Neuronal stem cell (in vitro differentiated cells): ENCODE results near the gene SPR.

Source experiments
- DNase-seq: peaks from one replicate; pipeline ENCODE4 v3.0.0-alpha.2; 2013; ENCODE audit warnings: low spot score
- H2AFZ ChIP-seq: one replicate; pipeline ENCODE4 v1.6.1; 2013; ENCODE audit warnings: mild to moderate bottlenecking, low read length, inconsistent platforms
- H2AK5ac ChIP-seq: 2 replicates; pipeline ENCODE4 v1.6.1; 2013; ENCODE audit warnings: low read depth, mild to moderate bottlenecking, inconsistent platforms, low read length, moderate library complexity, mixed read lengths
- H2BK120ac ChIP-seq: 2 replicates; pipeline ENCODE4 v1.6.1; 2013; ENCODE audit warnings: low read depth, mild to moderate bottlenecking, inconsistent platforms, low read length, moderate library complexity, mixed read lengths
- H2BK12ac ChIP-seq: one replicate; pipeline ENCODE4 v1.6.1; 2013; ENCODE audit warnings: low read length, inconsistent platforms
- H2BK15ac ChIP-seq: 2 replicates; pipeline ENCODE4 v1.6.1; 2013; ENCODE audit warnings: mild to moderate bottlenecking, low read length, inconsistent platforms, mixed read lengths
- H2BK5ac ChIP-seq: one replicate; pipeline ENCODE4 v1.6.1; 2013; ENCODE audit warnings: inconsistent platforms, mild to moderate bottlenecking, low read length, moderate library complexity
- H3K14ac ChIP-seq: one replicate; pipeline ENCODE4 v1.6.1; 2013; ENCODE audit warnings: low read length, inconsistent platforms
- H3K18ac ChIP-seq: 2 replicates; pipeline ENCODE4 v1.6.1; 2013; ENCODE audit warnings: low read length, inconsistent platforms
- H3K23ac ChIP-seq: 2 replicates; pipeline ENCODE4 v1.6.1; 2013; ENCODE audit warnings: low read depth, mild to moderate bottlenecking, mixed read lengths, low read length, inconsistent platforms; ENCODE audit not compliant: poor library complexity
- H3K27ac ChIP-seq: replicated peaks from 3 replicates; pipeline ENCODE4 v1.5.1; 2013; ENCODE audit warnings: low read length, inconsistent platforms
- H3K27me3 ChIP-seq, 3 experiments: 2 replicates each; pipeline ENCODE4 v1.6.1; 2013; ENCODE audit warnings: low read length in 3 of 3, mild to moderate bottlenecking in 2 of 3, inconsistent platforms in 1 of 3, low read depth in 1 of 3, mixed read lengths in 1 of 3, moderate library complexity in 1 of 3; ENCODE audit not compliant: control insufficient read depth in 3 of 3, insufficient read depth in 3 of 3
- H3K36me3 ChIP-seq, 2 donors: replicated peaks in 1 of 2; 2 replicates each; pipeline ENCODE4 v1.6.1; 2013; ENCODE audit warnings: low read length in 2 of 2; ENCODE audit not compliant: control insufficient read depth in 2 of 2, insufficient read depth in 2 of 2
- H3K4ac ChIP-seq: 2 replicates; pipeline ENCODE4 v1.6.1; 2013; ENCODE audit warnings: inconsistent platforms, mild to moderate bottlenecking, low read length, moderate library complexity
- H3K4me1 ChIP-seq, 2 donors: 1 replicate in 1 of 2; 2 replicates in 1 of 2; pipeline ENCODE4 v1.6.1; 2013; ENCODE audit warnings: low read length in 2 of 2, low read depth in 1 of 2; ENCODE audit not compliant: control insufficient read depth in 2 of 2, insufficient read depth in 1 of 2
- H3K4me2 ChIP-seq: one replicate; pipeline ENCODE4 v1.6.1; 2013; ENCODE audit warnings: mild to moderate bottlenecking, low read length, inconsistent platforms; ENCODE audit not compliant: insufficient read depth, poor library complexity, severe bottlenecking
- H3K4me3 ChIP-seq, 2 donors: 2 replicates each; pipeline ENCODE4 v1.5.1; 2013; ENCODE audit warnings: low read length in 2 of 2, mild to moderate bottlenecking in 2 of 2, inconsistent platforms in 1 of 2, moderate library complexity in 1 of 2
- H3K79me1 ChIP-seq: one replicate; pipeline ENCODE4 v1.6.1; 2013; ENCODE audit warnings: low read depth, mild to moderate bottlenecking, inconsistent platforms, low read length, moderate library complexity
- H3K9ac ChIP-seq: one replicate; pipeline ENCODE4 v1.6.1; 2013; ENCODE audit warnings: mild to moderate bottlenecking, low read depth, low read length, inconsistent platforms; ENCODE audit not compliant: poor library complexity
- H3K9me3 ChIP-seq, 2 donors: replicated peaks in 1 of 2; 2 replicates each; pipeline versions ENCODE3 to v1.6.1; 2013; ENCODE audit warnings: low read length in 2 of 2, mild to moderate bottlenecking in 2 of 2, inconsistent platforms in 1 of 2, low read depth in 1 of 2, mixed read lengths in 1 of 2, moderate library complexity in 1 of 2; ENCODE audit not compliant: control insufficient read depth in 2 of 2, insufficient read depth in 1 of 2
- H4K8ac ChIP-seq: one replicate; pipeline ENCODE4 v1.6.1; 2013; ENCODE audit warnings: low read depth, mild to moderate bottlenecking, inconsistent platforms, low read length, moderate library complexity
- H4K91ac ChIP-seq: one replicate; pipeline ENCODE4 v1.6.1; 2013; ENCODE audit warnings: low read length, low read depth, mild to moderate bottlenecking, inconsistent platforms; ENCODE audit not compliant: poor library complexity
- WGBS, 2 donors: extraction: QIAGEN DNeasy Blood & Tissue Kit; methylation state at CpG; one replicate each; pipeline ENCODE4 v1.1.7; 2013; ENCODE audit warnings: missing lambda C conversion rate in 2 of 2, mixed read lengths in 1 of 2; ENCODE audit not compliant: insufficient read length in 2 of 2, insufficient replicate concordance in 1 of 2; ENCODE audit errors: extremely low coverage in 2 of 2; 5-methylcytosine and 5-hydroxymethylcytosine counted together

The SPR gene

GRCh38 chr2:72891091-72891818 lies 4.0 kb downstream of the SPR start:
- no peak overlapping the region for H3K9ac ChIP-seq
- H3K4me1 ChIP-seq = peaks cover 4 to 24% of the 10 kb centered on the region in 2 donors
- H4K91ac ChIP-seq = no peak overlapping the region
- no peak overlapping the region for H2AFZ ChIP-seq
- DNase-seq = no peak
- H3K14ac ChIP-seq = no peak overlapping the region
- no peak overlapping the region for H2BK12ac ChIP-seq
- no CpG with 5 or more reads among the region's 8 CpGs for WGBS, 2 donors
- peak overlapping the region; percentile 15 for H2AK5ac ChIP-seq
- no peak overlapping the region for H3K4me3 ChIP-seq
- H3K79me1 ChIP-seq = no peaks in the 10 kb centered on the region
- no peak overlapping the region for H3K4me2 ChIP-seq
- no peak overlapping the region for H2BK5ac ChIP-seq
- H2BK120ac ChIP-seq = no peak overlapping the region
- H3K23ac ChIP-seq = no peak overlapping the region
- no peak overlapping the region for H2BK15ac ChIP-seq
- H3K27me3 ChIP-seq = peaks cover 0 to 40% (median 13%) of the 10 kb centered on the region in 3 experiments
- H3K18ac ChIP-seq = no peak overlapping the region
- H3K27ac ChIP-seq = no peak overlapping the region
- no peak overlapping the region for H3K4ac ChIP-seq
- no peak overlapping the region for H4K8ac ChIP-seq
- no peaks in the 10 kb centered on the region for H3K9me3 ChIP-seq
- no peaks in the 10 kb centered on the region for H3K36me3 ChIP-seq

GRCh38 chr2:72892506-72893173 lies 5.4 kb downstream of the SPR start:
- Histone ChIP-seq H2AFZ (no peak overlapping the region), H4K8ac (no peak overlapping the region), H3K4me1 (peaks cover 0 to 28% of the 10 kb centered on the region in 2 donors), H3K23ac (no peak overlapping the region), H3K79me1 (no peaks in the 10 kb centered on the region), H3K9ac (peak overlapping the region; percentile 32), H2BK120ac (no peak overlapping the region), H3K27ac (no peak overlapping the region), H3K18ac (no peak overlapping the region), H2BK12ac (no peak overlapping the region), H3K14ac (no peak overlapping the region), H4K91ac (no peak overlapping the region), H3K9me3 (no peaks in the 10 kb centered on the region), H2AK5ac (no peak overlapping the region), H3K4ac (no peak overlapping the region), H2BK5ac (no peak overlapping the region), H3K4me2 (no peak overlapping the region), H3K36me3 (no peaks in the 10 kb centered on the region), H3K27me3 (peaks cover 0 to 41% (median 5%) of the 10 kb centered on the region in 3 experiments), H2BK15ac (no peak overlapping the region), H3K4me3 (no peak overlapping the region)
- no peak for DNase-seq
- WGBS, 2 donors = no CpG with 5 or more reads among the region's 11 CpGs

GRCh38 chr2:72893594-72894319 lies 6.5 kb downstream of the SPR start:
- H2AK5ac ChIP-seq = peak overlapping the region; percentile 14
- H3K4ac ChIP-seq = no peak overlapping the region
- no peaks in the 10 kb centered on the region for H3K36me3 ChIP-seq
- H2AFZ ChIP-seq = peak overlapping the region; percentile 52
- peak overlapping the region; percentile 3 for H3K14ac ChIP-seq
- peaks cover 0 to 49% (median 5%) of the 10 kb centered on the region in 3 experiments for H3K27me3 ChIP-seq
- no peak for DNase-seq
- H3K4me2 ChIP-seq = no peak overlapping the region
- H2BK15ac ChIP-seq = peak overlapping the region; percentile 34
- no peaks in the 10 kb centered on the region for H3K9me3 ChIP-seq
- peak overlapping the region; percentile 14 for H2BK5ac ChIP-seq
- H3K27ac ChIP-seq = no peak overlapping the region
- no peaks in the 10 kb centered on the region for H3K79me1 ChIP-seq
- no peak overlapping the region for H3K23ac ChIP-seq
- H2BK120ac ChIP-seq = no peak overlapping the region
- WGBS, 2 donors = no CpG with 5 or more reads among the region's 15 CpGs
- no peak overlapping the region for H3K9ac ChIP-seq
- H2BK12ac ChIP-seq = peak overlapping the region; percentile 48
- H4K91ac ChIP-seq = peak overlapping the region; percentile 31
- peak overlapping the region in 1 of 2 donors; percentile 32 for H3K4me3 ChIP-seq
- H4K8ac ChIP-seq = no peak overlapping the region
- peak overlapping the region; percentile 86 for H3K18ac ChIP-seq
- H3K4me1 ChIP-seq = peaks cover 0 to 34% of the 10 kb centered on the region in 2 donors

DNA sequence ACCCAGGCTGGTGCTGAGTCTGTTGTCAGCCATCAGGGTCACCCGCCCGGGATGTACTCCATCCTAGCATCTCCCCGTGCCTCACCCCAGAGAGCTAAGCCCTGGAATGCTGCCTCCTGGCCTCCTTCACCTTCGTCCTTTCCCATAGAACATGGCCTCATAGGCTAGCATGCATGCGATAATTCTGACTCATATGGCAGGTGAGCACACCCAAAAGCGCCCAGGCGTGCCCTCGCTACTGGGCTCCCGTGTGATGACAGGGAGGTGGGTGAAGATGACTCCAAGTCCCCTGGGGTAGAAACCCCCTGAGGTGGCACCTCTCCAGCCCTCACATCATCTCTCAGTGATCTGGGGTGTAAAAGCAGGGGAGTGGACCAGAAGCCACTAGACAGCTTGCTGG lies 7.3 kb downstream of the SPR start:
- H3K9ac ChIP-seq = no peak overlapping the region
- H2BK5ac ChIP-seq = peak overlapping the region; percentile 88
- H3K4me1 ChIP-seq = peaks cover 0 to 35% of the 10 kb centered on the region in 2 donors
- no peak overlapping the region for H3K27ac ChIP-seq
- H3K27me3 ChIP-seq = peaks cover 0 to 51% (median 5%) of the 10 kb centered on the region in 3 experiments
- WGBS, 2 donors = no CpG with 5 or more reads among the region's 9 CpGs
- no peaks in the 10 kb centered on the region for H3K79me1 ChIP-seq
- H2AK5ac ChIP-seq = peak overlapping the region; percentile 14
- no peaks in the 10 kb centered on the region for H3K36me3 ChIP-seq
- no peak overlapping the region for H2BK12ac ChIP-seq
- no peak overlapping the region for H3K4me2 ChIP-seq
- no peak overlapping the region for H3K4me3 ChIP-seq
- H2BK15ac ChIP-seq = peak overlapping the region; percentile 34
- no peak overlapping the region for H4K8ac ChIP-seq
- no peak overlapping the region for H4K91ac ChIP-seq
- no peak overlapping the region for H2BK120ac ChIP-seq
- H3K18ac ChIP-seq = peak overlapping the region; percentile 86
- H3K9me3 ChIP-seq = no peaks in the 10 kb centered on the region
- no peak overlapping the region for H3K14ac ChIP-seq
- no peak for DNase-seq
- peak overlapping the region; percentile 12 for H3K23ac ChIP-seq
- no peak overlapping the region for H3K4ac ChIP-seq
- no peak overlapping the region for H2AFZ ChIP-seq
